ENCODE results near the gene LAMA5. TPM values are rescaled to one million over a fixed set of nuclear protein-coding genes. Genes with fewer than 3 reads are reported as not detected.

Gene LAMA5
- total and polyA plus RNA-seq, 4 donors, result 116 to 315 (median 244) TPM

GRCh38 chr20:62291251-62292066 is 75.7 kb downstream of the LAMA5 start:
- ATAC-seq (ENCODE audit: insufficient read depth, low FRiP score) (peak; percentile 13), DNase-seq (no peak)
- Histone ChIP-seq H3K4me3 (no peak overlapping the region), H3K27me3 (ENCODE audit: control insufficient read depth in 3 of 3, insufficient read depth in 3 of 3, low read length in 2 of 3) (no peaks in the 10 kb centered on the region), H3K27ac (ENCODE audit: low read depth in 1 of 2, low read length in 1 of 2) (no peak overlapping the region), H3K4me1 (ENCODE audit: control insufficient read depth in 5 of 5, insufficient read depth in 5 of 5, low read length in 5 of 5) (no peaks in the 10 kb centered on the region), H3K9me3 (ENCODE audit: control insufficient read depth in 4 of 4, insufficient read depth in 3 of 4, low read length in 3 of 4) (no peaks in the 10 kb centered on the region), H3K36me3 (ENCODE audit: control insufficient read depth in 4 of 4, insufficient read depth in 4 of 4, low read length in 4 of 4) (peaks cover 11 to 46% (median 18%) of the 10 kb centered on the region in 4 donors), H3K9ac (ENCODE audit: insufficient read depth in 1 of 2, low read length in 2 of 2) (no peak overlapping the region)
- no peak for TF ChIP-seq CTCF (IDR thresholded peaks at IDR 0.05; ENCODE audit: control extremely low read depth, extremely low read depth)
- WGBS, 2 donors, result 97% methylated on average over 29 of the region's 29 CpGs

DNA sequence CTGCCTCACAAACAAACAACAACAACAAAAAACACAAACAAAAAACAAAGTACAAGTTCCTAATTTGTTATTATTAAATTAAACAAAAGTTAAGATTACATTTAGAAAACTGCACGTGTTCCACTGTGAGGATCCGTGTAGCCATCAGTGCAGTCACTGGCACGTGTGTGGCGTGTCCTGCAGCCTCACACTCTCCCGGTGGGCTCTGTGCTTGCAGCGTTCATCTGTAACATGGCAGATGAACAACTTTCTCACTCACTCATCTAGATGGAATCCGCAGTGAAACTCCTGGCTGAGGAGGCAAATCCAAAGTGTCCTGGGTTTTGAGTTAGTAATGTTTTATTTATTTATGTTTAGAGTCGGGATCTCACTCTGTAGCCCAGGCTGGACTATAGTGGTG is 77.2 kb downstream of the LAMA5 start:
- no peak for DNase-seq
- ATAC-seq (ENCODE audit: insufficient read depth, low FRiP score), result no peak
- WGBS, 2 donors, result 93 to 95% methylated on average over 8 of the region's 8 CpGs

GRCh38 chr20:62289131-62289530 is 78.0 kb downstream of the LAMA5 start:
- Histone ChIP-seq H3K4me1 (ENCODE audit: control insufficient read depth in 5 of 5, insufficient read depth in 5 of 5, low read length in 5 of 5) (no peaks in the 10 kb centered on the region), H3K9me3 (ENCODE audit: control insufficient read depth in 4 of 4, insufficient read depth in 3 of 4, low read length in 3 of 4) (no peaks in the 10 kb centered on the region), H3K4me3 (no peak overlapping the region), H3K27me3 (ENCODE audit: control insufficient read depth in 3 of 3, insufficient read depth in 3 of 3, low read length in 2 of 3) (no peaks in the 10 kb centered on the region), H3K9ac (ENCODE audit: insufficient read depth in 1 of 2, low read length in 2 of 2) (no peak overlapping the region), H3K27ac (ENCODE audit: low read depth in 1 of 2, low read length in 1 of 2) (no peak overlapping the region), H3K36me3 (ENCODE audit: control insufficient read depth in 4 of 4, insufficient read depth in 4 of 4, low read length in 4 of 4) (peaks cover 9 to 43% (median 17%) of the 10 kb centered on the region in 4 donors)
- no peak for DNase-seq
- no peak for ATAC-seq (ENCODE audit: insufficient read depth, low FRiP score)
- no peak for TF ChIP-seq CTCF (IDR thresholded peaks at IDR 0.05; ENCODE audit: control extremely low read depth, extremely low read depth)
- WGBS, 2 donors, result 90 to 96% methylated on average over 14 of the region's 14 CpGs

More for the DNA sequence above, 77.2 kb downstream of the LAMA5 start:
- Histone ChIP-seq H3K27me3 (ENCODE audit: control insufficient read depth in 3 of 3, insufficient read depth in 3 of 3, low read length in 2 of 3) (no peaks in the 10 kb centered on the region), H3K36me3 (ENCODE audit: control insufficient read depth in 4 of 4, insufficient read depth in 4 of 4, low read length in 4 of 4) (peaks cover 9 to 45% (median 17%) of the 10 kb centered on the region in 4 donors), H3K4me3 (no peak overlapping the region), H3K27ac (ENCODE audit: low read depth in 1 of 2, low read length in 1 of 2) (no peak overlapping the region), H3K4me1 (ENCODE audit: control insufficient read depth in 5 of 5, insufficient read depth in 5 of 5, low read length in 5 of 5) (no peaks in the 10 kb centered on the region), H3K9me3 (ENCODE audit: control insufficient read depth in 4 of 4, insufficient read depth in 3 of 4, low read length in 3 of 4) (no peaks in the 10 kb centered on the region), H3K9ac (ENCODE audit: insufficient read depth in 1 of 2, low read length in 2 of 2) (no peak overlapping the region)
- TF ChIP-seq CTCF (IDR thresholded peaks at IDR 0.05; ENCODE audit: control extremely low read depth, extremely low read depth), result no peak
